PC-9 (cell line): ENCODE results near the gene BCKDK. TPM values are rescaled to one million over a fixed set of nuclear protein-coding genes. Genes with fewer than 3 reads are reported as not detected.

ENCODE experiments used
- BruUV-seq: library from RNA; stranded (reverse); fragments of 400-500 nt; replicated peaks from 2 replicates; lab custom pipeline; 2021; lab: Mats Ljungman, UMichigan
- CTCF ChIA-PET: fragments of 300-600 bp; sonication (Branson Sonifier 250); formaldehyde crosslinking; loops from one replicate; lab custom pipeline; 2022; ENCODE audit warnings: antibody characterized with exemption; lab: Charles Lee
- POLR2A ChIA-PET: fragments of 300-600 bp; sonication (Branson Sonifier 250); formaldehyde crosslinking; loops from one replicate; lab custom pipeline; 2022; ENCODE audit warnings: antibody characterized with exemption; ENCODE audit not compliant: unreplicated experiment; lab: Charles Lee
- DNase-seq, 2 experiments: peaks; one replicate each; pipeline versions ENCODE4 v3.0.0 to v3.0.0-alpha.2; 2015 to 2022; ENCODE audit warnings: mixed read lengths in 1 of 2
- H2AFZ ChIP-seq: fragments of 200-600 bp; sonication (generic); 2 replicates; pipeline ENCODE4 v1.8.1; 2017; ENCODE audit warnings: antibody characterized with exemption
- H3F3A ChIP-seq: fragments of 200-600 bp; sonication (generic); 2 replicates; pipeline ENCODE4 v1.8.1; 2017; ENCODE audit warnings: antibody characterized with exemption, mild to moderate bottlenecking, low read depth; ENCODE audit not compliant: insufficient read depth
- H3K27ac ChIP-seq: fragments of 200-600 bp; sonication (generic); 2 replicates; pipeline ENCODE4 v1.6.1; 2016; ENCODE audit warnings: mixed run types
- H3K27me3 ChIP-seq: fragments of 200-600 bp; sonication (generic); 2 replicates; pipeline ENCODE4 v1.6.1; 2016; ENCODE audit warnings: low read depth, mixed run types; ENCODE audit not compliant: insufficient read depth
- H3K36me3 ChIP-seq: fragments of 200-600 bp; sonication (generic); 2 replicates; pipeline ENCODE4 v1.6.1; 2016; ENCODE audit warnings: low read depth, mixed run types
- H3K4me1 ChIP-seq: fragments of 200-600 bp; sonication (generic); replicated peaks from 2 replicates; pipeline ENCODE4 v1.6.1; 2016; ENCODE audit warnings: mixed run types; ENCODE audit not compliant: insufficient read depth
- H3K4me2 ChIP-seq: fragments of 200-600 bp; sonication (generic); 2 replicates; pipeline ENCODE4 v1.6.1; 2017; ENCODE audit warnings: mixed run types
- H3K4me3 ChIP-seq: fragments of 200-600 bp; sonication (generic); 2 replicates; pipeline ENCODE4 v1.6.1; 2016; ENCODE audit warnings: mixed run types
- H3K79me2 ChIP-seq: fragments of 200-600 bp; sonication (generic); 2 replicates; pipeline ENCODE4 v1.6.1; 2017; ENCODE audit warnings: low read depth, mixed run types
- H3K9me2 ChIP-seq: fragments of 200-600 bp; sonication (generic); 2 replicates; pipeline ENCODE4 v1.8.1; 2017; ENCODE audit warnings: mild to moderate bottlenecking; ENCODE audit not compliant: insufficient read depth
- H3K9me3 ChIP-seq: fragments of 200-600 bp; sonication (generic); 2 replicates; pipeline ENCODE4 v1.8.1; 2016; ENCODE audit warnings: low read depth; ENCODE audit not compliant: insufficient read depth
- H4K20me1 ChIP-seq: fragments of 200-600 bp; sonication (generic); 2 replicates; pipeline ENCODE4 v1.8.1; 2017; ENCODE audit not compliant: insufficient read depth
- CTCF ChIP-seq: fragments of 200-600 bp; sonication (generic); conservative IDR thresholded peaks from 2 replicates; pipeline ENCODE4 v1.6.1; 2017; ENCODE audit warnings: mixed run types, antibody characterized with exemption, mild to moderate bottlenecking, moderate library complexity
- EZH2 ChIP-seq: fragments of 200-600 bp; sonication (generic); IDR thresholded peaks from 2 replicates; pipeline ENCODE4 v1.8.0; 2017; ENCODE audit warnings: antibody characterized with exemption, low read depth
- intact Hi-C: fragments of 100-400 bp; cut with micrococcal nuclease; formaldehyde crosslinking; loops from one replicate; pipeline ENCODE4 v1.10.0; 2022; ENCODE audit not compliant: unreplicated experiment
- total RNA-seq: library from RNA; stranded (reverse); gene quantifications from 2 replicates; pipeline ENCODE4 v1.2.3, GENCODE V29; 2021

Gene BCKDK
- total RNA-seq, 1 experiment from 2014 or later, result 41.5 TPM

- H3F3A ChIP-seq, result peaks cover 41% of the 10 kb centered on the region
- H3K9me2 ChIP-seq, result no peaks in the 10 kb centered on the region
- no peaks in the 10 kb centered on the region for H4K20me1 ChIP-seq
- TF ChIP-seq CTCF (no peak), EZH2 (no peak)
- H3K4me1 ChIP-seq, result peaks cover 22% of the 10 kb centered on the region
- DNase-seq, result no peak
- CTCF ChIA-PET, result no interaction called here
- H2AFZ ChIP-seq, result no peak overlapping the region
- H3K4me2 ChIP-seq, result no peak overlapping the region
- H3K9me3 ChIP-seq, result no peaks in the 10 kb centered on the region
- H3K27ac ChIP-seq, result no peak overlapping the region
- no peak overlapping the region for H3K4me3 ChIP-seq
- POLR2A ChIA-PET, result interaction anchor here (0.7 kb wide), 1 partner anchor 59 kb away, joined by 6 read pairs; no protein-coding TSS in a partner anchor
- no TSS peak for BruUV-seq
- no peaks in the 10 kb centered on the region for H3K36me3 ChIP-seq
- H3K79me2 ChIP-seq, result no peaks in the 10 kb centered on the region
- intact Hi-C loops, result no loop called here
- no peaks in the 10 kb centered on the region for H3K27me3 ChIP-seq
These were observed 39.4 kb downstream of the BCKDK start for GRCh38 chr16:31147574-31147973.

GRCh38 chr16:31148281-31148728, 40.1 kb downstream of the BCKDK start:
- Histone ChIP-seq H2AFZ (no peak overlapping the region), H3F3A (peaks cover 41% of the 10 kb centered on the region), H3K4me1 (peaks cover 22% of the 10 kb centered on the region), H4K20me1 (no peaks in the 10 kb centered on the region), H3K9me2 (no peaks in the 10 kb centered on the region), H3K36me3 (no peaks in the 10 kb centered on the region), H3K4me3 (no peak overlapping the region), H3K4me2 (no peak overlapping the region), H3K79me2 (no peaks in the 10 kb centered on the region), H3K27ac (no peak overlapping the region), H3K9me3 (no peaks in the 10 kb centered on the region), H3K27me3 (no peaks in the 10 kb centered on the region)
- CTCF ChIA-PET, result interaction anchor here (0.6 kb wide), 2 partner anchors 101 to 107 kb away, joined by 6 to 7 read pairs; no protein-coding TSS in a partner anchor
- DNase-seq, result peak in 1 of 2 experiments; percentile 79
- no peak for TF ChIP-seq CTCF
- intact Hi-C loops, result no loop called here
- BruUV-seq, result no TSS peak
- POLR2A ChIA-PET, result interaction anchor here (0.7 kb wide), 1 partner anchor 58 kb away, joined by 6 read pairs; no protein-coding TSS in a partner anchor

GRCh38 chr16:31148896-31149295, 40.7 kb downstream of the BCKDK start:
- Histone ChIP-seq H3K79me2 (no peaks in the 10 kb centered on the region), H3K4me3 (no peak overlapping the region), H3K27ac (no peak overlapping the region), H3K4me1 (peaks cover 22% of the 10 kb centered on the region), H3K4me2 (no peak overlapping the region), H3F3A (peaks cover 36% of the 10 kb centered on the region), H3K36me3 (no peaks in the 10 kb centered on the region), H3K9me3 (no peaks in the 10 kb centered on the region), H3K27me3 (no peaks in the 10 kb centered on the region), H3K9me2 (no peaks in the 10 kb centered on the region), H4K20me1 (no peaks in the 10 kb centered on the region), H2AFZ (no peak overlapping the region)
- TF ChIP-seq CTCF, result no peak
- TF ChIP-seq EZH2, result no peak
- ChIA-PET POLR2A (no interaction called here), CTCF (interaction anchor here (0.6 kb wide), 2 partner anchors 102 to 106 kb away, joined by 6 to 7 read pairs; no protein-coding TSS in a partner anchor)
- DNase-seq, result no peak
- intact Hi-C loops, result no loop called here
- no TSS peak for BruUV-seq
